ENCODE data around the gene USP37. TPM values are rescaled to one million over a fixed set of nuclear protein-coding genes. Genes with fewer than 3 reads are reported as not detected.

The USP37 gene
- polyA plus RNA-seq, 3 donors, result 2.7 to 4.9 (median 2.7) TPM

DNA sequence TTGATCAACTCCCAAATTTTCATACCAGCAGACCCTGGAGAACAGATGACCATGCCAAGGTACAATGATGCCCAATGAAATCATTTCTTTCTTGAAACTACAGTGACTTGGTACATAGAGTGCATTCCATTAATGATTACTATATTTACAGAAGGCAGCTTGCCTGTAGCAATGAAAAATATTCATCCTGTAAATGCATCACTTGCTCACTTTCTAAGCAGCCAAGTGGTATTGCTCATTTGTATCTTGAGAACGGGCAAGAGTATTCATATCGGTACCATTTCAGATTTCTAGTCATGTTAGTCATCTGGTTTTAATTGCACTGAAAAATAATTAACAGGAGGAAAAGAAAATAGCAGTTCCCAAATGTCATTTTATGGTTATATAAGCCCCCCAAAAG lies 89.6 kb downstream of the USP37 start:
- Histone ChIP-seq H2AFZ (ENCODE audit: insufficient read depth, low read depth, low read length, poor library complexity, severe bottlenecking) (no peak overlapping the region), H3K4me3 (replicated peaks in 1 of 3; ENCODE audit: low read depth in 2 of 3, low read length in 3 of 3) (no peak overlapping the region), H3K27ac (ENCODE audit: low read depth in 1 of 2, low read length in 2 of 2) (no peak overlapping the region), H3K36me3 (replicated peaks in 1 of 2; ENCODE audit: control insufficient read depth in 1 of 2, insufficient read depth in 2 of 2, low read length in 2 of 2) (peaks cover 23 to 79% of the 10 kb centered on the region in 2 donors), H3K79me2 (ENCODE audit: insufficient read depth, low read length) (no peaks in the 10 kb centered on the region), H3K4me2 (replicated peaks; ENCODE audit: extremely low read depth, low read length, poor library complexity, severe bottlenecking) (no peak overlapping the region), H3K9me3 (replicated peaks in 1 of 2; ENCODE audit: control insufficient read depth in 1 of 2, insufficient read depth in 1 of 2, low read length in 2 of 2) (no peaks in the 10 kb centered on the region), H4K20me1 (ENCODE audit: insufficient read depth, low read length) (no peaks in the 10 kb centered on the region), H3K9ac (ENCODE audit: insufficient read depth, low read length, poor library complexity, severe bottlenecking) (no peak overlapping the region), H3K27me3 (ENCODE audit: control insufficient read depth in 2 of 2, insufficient read depth in 2 of 2, low read length in 2 of 2) (no peaks in the 10 kb centered on the region), H3K4me1 (ENCODE audit: control insufficient read depth in 1 of 2, insufficient read depth in 2 of 2, low read length in 2 of 2) (peaks cover 0 to under 1% of the 10 kb centered on the region in 2 donors)
- Mint-ChIP-seq H3K27ac (no peak overlapping the region), H3K36me3 (peaks cover 48 to 50% of the 10 kb centered on the region in 2 donors), H3K9me3 (no peaks in the 10 kb centered on the region), H3K4me3 (no peak overlapping the region), H3K4me1 (peaks cover 4% of the 10 kb centered on the region), H3K27me3 (ENCODE audit: low read depth in 3 of 3) (no peaks in the 10 kb centered on the region)
- WGBS (ENCODE audit: insufficient coverage), result no CpG with 5 or more reads among the region's 2 CpGs
- intact Hi-C loops (cut with micrococcal nuclease), result loop anchor here in 1 of 2 donors (5.0 to 10.0 kb wide), 2 partner anchors 294 to 681 kb away; no protein-coding TSS in a partner anchor
- DNase-seq, result no peak
- TF ChIP-seq, protein P1, sequence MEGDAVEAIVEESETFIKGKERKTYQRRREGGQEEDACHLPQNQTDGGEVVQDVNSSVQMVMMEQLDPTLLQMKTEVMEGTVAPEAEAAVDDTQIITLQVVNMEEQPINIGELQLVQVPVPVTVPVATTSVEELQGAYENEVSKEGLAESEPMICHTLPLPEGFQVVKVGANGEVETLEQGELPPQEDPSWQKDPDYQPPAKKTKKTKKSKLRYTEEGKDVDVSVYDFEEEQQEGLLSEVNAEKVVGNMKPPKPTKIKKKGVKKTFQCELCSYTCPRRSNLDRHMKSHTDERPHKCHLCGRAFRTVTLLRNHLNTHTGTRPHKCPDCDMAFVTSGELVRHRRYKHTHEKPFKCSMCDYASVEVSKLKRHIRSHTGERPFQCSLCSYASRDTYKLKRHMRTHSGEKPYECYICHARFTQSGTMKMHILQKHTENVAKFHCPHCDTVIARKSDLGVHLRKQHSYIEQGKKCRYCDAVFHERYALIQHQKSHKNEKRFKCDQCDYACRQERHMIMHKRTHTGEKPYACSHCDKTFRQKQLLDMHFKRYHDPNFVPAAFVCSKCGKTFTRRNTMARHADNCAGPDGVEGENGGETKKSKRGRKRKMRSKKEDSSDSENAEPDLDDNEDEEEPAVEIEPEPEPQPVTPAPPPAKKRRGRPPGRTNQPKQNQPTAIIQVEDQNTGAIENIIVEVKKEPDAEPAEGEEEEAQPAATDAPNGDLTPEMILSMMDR (IDR thresholded peaks at IDR 0.05), result no peak

- H3K9me3 ChIP-seq (replicated peaks in 1 of 2; ENCODE audit: control insufficient read depth in 1 of 2, insufficient read depth in 1 of 2, low read length in 2 of 2), result no peaks in the 10 kb centered on the region
- no peak overlapping the region for H3K4me3 ChIP-seq (replicated peaks in 1 of 3; ENCODE audit: low read depth in 2 of 3, low read length in 3 of 3)
- no peak overlapping the region for H3K4me2 ChIP-seq (replicated peaks; ENCODE audit: extremely low read depth, low read length, poor library complexity, severe bottlenecking)
- no peak overlapping the region for H3K4me3 Mint-ChIP-seq
- no peak overlapping the region for H2AFZ ChIP-seq (ENCODE audit: insufficient read depth, low read depth, low read length, poor library complexity, severe bottlenecking)
- H4K20me1 ChIP-seq (ENCODE audit: insufficient read depth, low read length), result no peaks in the 10 kb centered on the region
- no peaks in the 10 kb centered on the region for H3K27me3 ChIP-seq (ENCODE audit: control insufficient read depth in 2 of 2, insufficient read depth in 2 of 2, low read length in 2 of 2)
- intact Hi-C loops (cut with micrococcal nuclease), result loop anchor here in 1 of 2 donors (5.0 to 10.0 kb wide), 2 partner anchors 292 to 680 kb away; no protein-coding TSS in a partner anchor
- H3K36me3 ChIP-seq (replicated peaks in 1 of 2; ENCODE audit: control insufficient read depth in 1 of 2, insufficient read depth in 2 of 2, low read length in 2 of 2), result peaks cover 20 to 67% of the 10 kb centered on the region in 2 donors
- H3K4me1 ChIP-seq (ENCODE audit: control insufficient read depth in 1 of 2, insufficient read depth in 2 of 2, low read length in 2 of 2), result peaks cover 12 to 13% of the 10 kb centered on the region in 2 donors
- no peaks in the 10 kb centered on the region for H3K79me2 ChIP-seq (ENCODE audit: insufficient read depth, low read length)
- peaks cover 16% of the 10 kb centered on the region for H3K4me1 Mint-ChIP-seq
- H3K36me3 Mint-ChIP-seq, result peaks cover 40% of the 10 kb centered on the region in 2 donors
- TF ChIP-seq, protein P1 (IDR thresholded peaks at IDR 0.05), result no peak
- H3K27me3 Mint-ChIP-seq (ENCODE audit: low read depth in 3 of 3), result no peaks in the 10 kb centered on the region
- no peak overlapping the region for H3K9ac ChIP-seq (ENCODE audit: insufficient read depth, low read length, poor library complexity, severe bottlenecking)
- H3K27ac ChIP-seq (ENCODE audit: low read depth in 1 of 2, low read length in 2 of 2), result no peak overlapping the region
- no peak for DNase-seq
- H3K27ac Mint-ChIP-seq, result no peak overlapping the region
- no peaks in the 10 kb centered on the region for H3K9me3 Mint-ChIP-seq
These were observed 90.9 kb downstream of the USP37 start for GRCh38 chr2:218477247-218477646.
